ENCODE measurements around the gene ABCA1. TPM values are rescaled to one million over a fixed set of nuclear protein-coding genes. Genes with fewer than 3 reads are reported as not detected.
"Not testable (repeated sequence)": the region's sequence is repeated elsewhere in the genome, so short reads cannot be mapped to it uniquely, and the experiment has no call there.

ABCA1 gene
- total and polyA plus RNA-seq, 2 donors (not counting 1 experiment from before 2014, with no cell fraction given): 11.5 to 60.4 TPM

- TF ChIP-seq EZH2 (IDR thresholded peaks at IDR 0.05; ENCODE audit: low read length, missing control alignments) (no peak), CTCF (conservative IDR thresholded peaks at IDR 0.05 in 1 of 2, IDR thresholded peaks at IDR 0.05 in 1 of 2; ENCODE audit: low read depth in 1 of 2, low read length in 2 of 2) (no peak)
- Histone ChIP-seq H3K9me3 (ENCODE audit: control insufficient read depth, insufficient read depth, low read depth, low read length) (no peaks in the 10 kb centered on the region), H3K36me3 (ENCODE audit: control insufficient read depth, insufficient read depth, low read length) (no peaks in the 10 kb centered on the region), H3K4me2 (ENCODE audit: extremely low read depth, insufficient read depth, low read length) (no peak overlapping the region), H4K20me1 (ENCODE audit: control insufficient read depth, extremely low read depth, insufficient read depth, low read length) (no peaks in the 10 kb centered on the region), H3K79me2 (ENCODE audit: control insufficient read depth, insufficient read depth, low read length) (no peaks in the 10 kb centered on the region), H3K4me1 (ENCODE audit: control insufficient read depth, extremely low read depth, insufficient read depth, low read length) (no peaks in the 10 kb centered on the region), H3K27me3 (ENCODE audit: control insufficient read depth, insufficient read depth, low read length) (no peaks in the 10 kb centered on the region), H2AFZ (ENCODE audit: low read length) (no peak overlapping the region), H3K27ac (ENCODE audit: insufficient read depth, low read length) (no peak overlapping the region), H3K9ac (ENCODE audit: insufficient read depth, low read length) (no peak overlapping the region), H3K4me3 (replicated peaks in 1 of 4; ENCODE audit: control extremely low read depth in 1 of 4, insufficient read depth in 1 of 4, low read depth in 3 of 4, low read length in 4 of 4) (no peak overlapping the region)
- peak in 1 of 2 donors; percentile 48 for DNase-seq (ENCODE audit: low read depth in 2 of 2)
Measured at GRCh38 chr9:104944356-104944755, 16.4 kb upstream of the ABCA1 start.

- Histone ChIP-seq H3K36me3 (ENCODE audit: control insufficient read depth, insufficient read depth, low read length) (no peaks in the 10 kb centered on the region), H3K4me3 (replicated peaks in 1 of 4; ENCODE audit: control extremely low read depth in 1 of 4, insufficient read depth in 1 of 4, low read depth in 3 of 4, low read length in 4 of 4) (no peak overlapping the region), H2AFZ (ENCODE audit: low read length) (no peak overlapping the region), H3K27me3 (ENCODE audit: control insufficient read depth, insufficient read depth, low read length) (no peaks in the 10 kb centered on the region), H3K79me2 (ENCODE audit: control insufficient read depth, insufficient read depth, low read length) (no peaks in the 10 kb centered on the region), H4K20me1 (ENCODE audit: control insufficient read depth, extremely low read depth, insufficient read depth, low read length) (no peaks in the 10 kb centered on the region), H3K9ac (ENCODE audit: insufficient read depth, low read length) (no peak overlapping the region), H3K4me2 (ENCODE audit: extremely low read depth, insufficient read depth, low read length) (no peak overlapping the region), H3K4me1 (ENCODE audit: control insufficient read depth, extremely low read depth, insufficient read depth, low read length) (no peaks in the 10 kb centered on the region), H3K9me3 (ENCODE audit: control insufficient read depth, insufficient read depth, low read depth, low read length) (no peaks in the 10 kb centered on the region), H3K27ac (ENCODE audit: insufficient read depth, low read length) (no peak overlapping the region)
- DNase-seq (ENCODE audit: low read depth in 2 of 2): no peak
- TF ChIP-seq CTCF (conservative IDR thresholded peaks at IDR 0.05 in 1 of 2, IDR thresholded peaks at IDR 0.05 in 1 of 2; ENCODE audit: low read depth in 1 of 2, low read length in 2 of 2) (no peak), EZH2 (IDR thresholded peaks at IDR 0.05; ENCODE audit: low read length, missing control alignments) (no peak)
Measured at GRCh38 chr9:104941597-104941996, 13.6 kb upstream of the ABCA1 start.

GRCh38 chr9:104936291-104936690 lies 8.3 kb upstream of the ABCA1 start:
- Histone ChIP-seq H2AFZ (ENCODE audit: low read length) (no peak overlapping the region), H4K20me1 (ENCODE audit: control insufficient read depth, extremely low read depth, insufficient read depth, low read length) (no peaks in the 10 kb centered on the region), H3K27ac (ENCODE audit: insufficient read depth, low read length) (no peak overlapping the region), H3K4me2 (ENCODE audit: extremely low read depth, insufficient read depth, low read length) (no peak overlapping the region), H3K4me1 (ENCODE audit: control insufficient read depth, extremely low read depth, insufficient read depth, low read length) (no peaks in the 10 kb centered on the region), H3K9me3 (ENCODE audit: control insufficient read depth, insufficient read depth, low read depth, low read length) (no peaks in the 10 kb centered on the region), H3K9ac (ENCODE audit: insufficient read depth, low read length) (no peak overlapping the region), H3K79me2 (ENCODE audit: control insufficient read depth, insufficient read depth, low read length) (no peaks in the 10 kb centered on the region), H3K27me3 (ENCODE audit: control insufficient read depth, insufficient read depth, low read length) (no peaks in the 10 kb centered on the region), H3K36me3 (ENCODE audit: control insufficient read depth, insufficient read depth, low read length) (no peaks in the 10 kb centered on the region), H3K4me3 (replicated peaks in 1 of 4; ENCODE audit: control extremely low read depth in 1 of 4, insufficient read depth in 1 of 4, low read depth in 3 of 4, low read length in 4 of 4) (no peak overlapping the region)
- TF ChIP-seq CTCF (conservative IDR thresholded peaks at IDR 0.05 in 1 of 2, IDR thresholded peaks at IDR 0.05 in 1 of 2; ENCODE audit: low read depth in 1 of 2, low read length in 2 of 2) (no peak), EZH2 (IDR thresholded peaks at IDR 0.05; ENCODE audit: low read length, missing control alignments) (no peak)
- no peak for DNase-seq (ENCODE audit: low read depth in 2 of 2)

GRCh38 chr9:104935501-104935810 lies 7.5 kb upstream of the ABCA1 start:
- H4K20me1 ChIP-seq (ENCODE audit: control insufficient read depth, extremely low read depth, insufficient read depth, low read length); H3K9ac ChIP-seq (ENCODE audit: insufficient read depth, low read length); H3K27ac ChIP-seq (ENCODE audit: insufficient read depth, low read length); H3K27me3 ChIP-seq (ENCODE audit: control insufficient read depth, insufficient read depth, low read length); H3K4me2 ChIP-seq (ENCODE audit: extremely low read depth, insufficient read depth, low read length); H3K36me3 ChIP-seq (ENCODE audit: control insufficient read depth, insufficient read depth, low read length); DNase-seq (ENCODE audit: low read depth in 2 of 2); H2AFZ ChIP-seq (ENCODE audit: low read length); H3K79me2 ChIP-seq (ENCODE audit: control insufficient read depth, insufficient read depth, low read length); H3K9me3 ChIP-seq (ENCODE audit: control insufficient read depth, insufficient read depth, low read depth, low read length); H3K4me3 ChIP-seq (replicated peaks in 1 of 4; ENCODE audit: control extremely low read depth in 1 of 4, insufficient read depth in 1 of 4, low read depth in 3 of 4, low read length in 4 of 4); H3K4me1 ChIP-seq (ENCODE audit: control insufficient read depth, extremely low read depth, insufficient read depth, low read length): not testable (repeated sequence)

Measured in fibroblast of lung (primary cell).